GM18867 (cell line): ENCODE results near the gene PRKAR1B.

Experiments
- ATAC-seq: cut with Tn5 transposase; IDR thresholded peaks from one replicate; pipeline ENCODE4 v1.9.1; 2021; ENCODE audit warnings: mild to moderate bottlenecking, moderate library complexity; ENCODE audit not compliant: unreplicated experiment

PRKAR1B gene

DNA sequence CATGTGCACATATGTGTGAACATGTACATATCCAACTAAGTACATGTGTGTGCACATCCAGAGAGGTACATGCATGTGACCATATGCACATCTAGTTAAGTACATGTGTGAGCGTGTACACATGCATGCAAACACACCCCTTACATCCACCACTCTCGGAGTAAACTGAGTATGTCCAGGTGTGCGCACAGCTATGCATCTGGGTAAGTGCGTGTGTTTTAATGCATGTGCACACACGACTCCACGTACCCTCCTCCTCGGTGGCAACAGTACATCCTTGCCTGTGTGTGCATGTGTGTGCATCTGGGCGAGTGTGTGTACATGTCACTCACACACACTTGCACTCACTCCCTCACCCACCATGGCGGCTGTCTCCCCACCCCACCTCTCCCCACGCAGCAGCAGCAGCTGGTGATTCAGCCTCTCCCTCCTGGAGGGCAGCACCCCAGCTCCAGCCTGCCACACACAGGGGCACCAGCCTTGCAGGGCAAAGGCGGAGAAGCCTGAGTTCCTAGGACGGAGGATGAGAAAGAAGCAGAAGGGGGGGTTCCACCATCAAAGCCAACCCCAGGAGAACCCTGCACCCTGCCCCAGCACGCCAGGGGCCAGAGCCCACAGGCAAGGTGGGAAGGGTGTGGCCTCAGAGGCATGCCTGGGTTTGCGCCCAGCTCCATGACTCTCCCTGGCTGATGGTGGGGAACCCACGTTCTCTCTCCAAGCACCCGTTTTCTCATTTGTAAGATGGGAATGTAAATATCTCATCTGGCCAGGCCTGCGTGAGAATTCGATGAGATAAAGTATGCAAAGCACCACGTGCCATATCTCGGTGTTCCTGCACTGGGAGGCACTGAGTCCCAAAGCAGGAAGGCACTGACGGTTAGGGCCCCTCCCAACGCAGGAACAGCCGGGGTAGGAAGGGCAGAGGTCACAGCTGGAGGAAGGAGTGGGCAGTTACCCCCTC lies 28.3 kb downstream of the PRKAR1B start:
- no peak for ATAC-seq

DNA sequence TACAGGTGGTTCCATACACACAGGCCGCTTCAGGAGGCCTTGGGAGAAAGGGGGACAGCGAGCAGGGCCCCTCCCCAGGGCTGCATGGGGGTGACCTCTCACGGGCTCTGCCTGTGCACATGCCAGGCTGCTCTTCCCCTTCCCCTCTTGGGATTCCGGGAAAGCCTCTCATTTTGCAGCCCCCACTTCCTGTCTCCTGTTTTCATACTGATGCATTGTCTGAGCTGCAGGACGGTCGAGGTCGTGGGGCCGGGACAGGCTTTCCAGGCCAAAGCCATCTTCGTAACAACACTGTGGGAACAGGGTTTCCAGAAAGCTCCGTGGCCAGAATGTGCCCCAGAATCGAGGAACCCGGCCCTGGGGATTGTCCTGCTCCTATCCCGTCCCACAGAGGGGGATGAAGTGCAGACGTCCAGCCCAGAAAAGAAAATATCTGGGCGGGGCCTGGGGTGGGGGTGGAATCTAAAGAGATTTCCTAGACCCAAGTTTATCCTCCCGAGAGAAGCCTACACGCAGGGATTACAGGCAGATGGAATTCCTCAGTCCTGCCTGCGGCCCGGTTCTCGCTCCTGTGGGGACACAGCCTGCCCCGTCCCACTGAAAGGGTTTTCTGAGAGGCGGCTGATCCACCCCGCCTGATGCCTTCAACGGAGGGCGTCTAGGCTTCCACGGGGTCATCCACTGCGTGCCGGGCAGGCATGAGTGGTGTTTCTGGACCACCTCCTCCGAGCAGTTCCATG lies 30.1 kb downstream of the PRKAR1B start:
- ATAC-seq, result no peak

DNA sequence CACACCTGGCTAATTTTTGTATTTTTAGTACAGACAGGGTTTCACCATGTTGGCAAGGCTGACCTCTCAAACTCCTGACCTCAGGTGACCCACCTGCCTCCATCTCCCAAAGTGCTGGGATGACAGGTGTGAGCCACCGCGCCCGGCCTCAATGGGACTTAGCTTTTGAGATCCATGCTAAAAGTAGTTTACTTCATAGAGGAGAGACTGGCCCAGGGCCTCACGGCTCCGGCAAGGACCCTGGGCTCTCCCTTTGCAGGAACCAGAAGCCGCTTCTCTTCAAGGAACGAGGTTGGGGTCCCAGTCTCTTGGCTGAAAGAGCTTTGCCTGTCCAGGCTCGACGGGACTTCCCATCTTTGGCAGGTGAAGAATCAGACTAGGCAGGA lies 30.7 kb downstream of the PRKAR1B start:
- ATAC-seq, result no peak

DNA sequence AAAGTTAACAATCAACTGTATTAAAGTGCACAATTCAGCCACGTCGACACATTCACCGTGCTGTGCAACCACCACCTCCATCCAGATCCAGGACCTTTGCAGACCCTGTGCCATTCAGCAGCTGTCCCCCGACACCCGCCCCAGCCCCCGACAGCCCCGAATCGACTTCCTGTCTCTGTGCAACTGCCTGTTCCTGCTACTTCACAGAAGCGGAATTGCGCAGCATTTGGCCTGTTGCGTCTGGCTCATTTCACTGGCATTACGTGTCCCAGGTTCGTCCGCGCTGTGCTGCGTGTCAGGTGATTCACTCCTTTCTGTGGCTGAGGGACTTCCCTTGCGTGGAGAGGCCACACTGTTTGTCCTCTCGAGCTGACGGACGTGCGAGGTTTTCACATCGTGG lies 33.8 kb downstream of the PRKAR1B start:
- ATAC-seq, result no peak

DNA sequence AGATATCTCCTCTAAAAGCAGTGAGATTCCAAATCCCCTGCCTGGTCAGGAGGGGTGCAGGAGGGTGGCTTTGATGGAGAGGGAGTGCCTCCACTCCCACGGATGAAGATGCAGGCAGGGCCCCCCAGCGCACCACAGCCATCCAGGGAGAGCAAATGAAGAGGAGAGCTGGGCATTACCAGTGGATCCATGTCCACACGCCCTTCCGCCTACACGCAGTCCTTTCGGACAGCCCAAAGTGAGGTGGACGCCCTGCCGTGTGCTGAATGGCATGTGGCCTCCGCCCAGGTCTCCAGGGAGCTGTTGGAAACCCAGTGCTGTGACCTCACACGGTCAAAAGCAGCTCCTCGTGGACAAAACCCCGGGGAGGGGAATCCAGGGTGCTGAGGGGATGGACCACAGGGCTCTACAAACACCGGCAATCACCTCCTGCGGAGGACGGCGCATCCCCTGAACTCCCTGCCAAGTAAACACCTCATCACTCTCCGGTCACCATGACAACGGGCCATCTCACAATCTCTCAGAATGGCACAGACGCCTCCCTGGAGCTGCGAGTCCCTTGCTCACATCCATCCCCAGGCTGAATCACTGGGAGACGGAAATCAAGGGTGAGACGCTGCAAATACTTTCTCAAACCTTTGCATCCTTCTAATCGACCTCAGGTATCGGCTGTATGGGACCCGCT lies 35.6 kb downstream of the PRKAR1B start:
- ATAC-seq, result no peak

DNA sequence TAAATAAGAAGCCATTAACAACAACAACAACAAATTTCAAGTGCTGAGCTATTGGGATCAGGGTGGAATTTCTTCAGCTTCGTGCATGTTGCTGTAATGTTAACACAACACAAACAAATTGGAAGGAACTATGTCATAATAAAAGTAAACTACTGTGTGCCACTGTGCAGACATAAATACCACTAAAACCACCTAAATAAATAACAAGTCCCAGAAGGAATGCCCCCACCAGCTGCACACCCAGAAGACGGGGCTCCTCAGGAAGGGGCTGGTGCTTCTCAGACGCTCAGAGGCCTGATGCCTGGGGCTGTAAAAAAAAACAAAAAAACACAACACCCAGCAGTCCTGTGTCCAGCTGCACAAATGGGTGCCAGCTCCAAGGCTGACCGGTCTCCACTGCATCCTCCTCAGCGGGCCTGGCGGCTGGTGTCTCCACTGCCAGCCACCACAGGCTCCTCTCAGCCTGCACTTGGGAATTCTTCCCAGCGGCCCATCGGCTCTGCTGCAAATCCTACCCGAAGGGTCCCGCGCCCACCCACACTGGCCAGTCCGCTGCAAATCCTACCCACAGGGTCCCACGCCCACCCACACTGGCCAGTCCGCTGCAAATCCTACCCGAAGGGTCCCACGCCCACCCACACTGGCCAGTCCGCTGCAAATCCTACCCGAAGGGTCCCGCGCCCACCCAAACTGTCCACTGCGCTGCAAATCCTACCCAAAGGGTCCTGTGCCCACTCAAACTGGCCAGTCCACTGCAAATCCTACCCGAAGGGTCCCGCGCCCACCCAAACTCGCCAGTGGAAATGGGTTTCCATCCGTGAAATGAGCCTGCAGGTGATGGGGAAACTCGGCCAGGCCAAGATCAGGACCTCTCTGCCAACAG lies 36.4 kb downstream of the PRKAR1B start:
- ATAC-seq, result no peak

DNA sequence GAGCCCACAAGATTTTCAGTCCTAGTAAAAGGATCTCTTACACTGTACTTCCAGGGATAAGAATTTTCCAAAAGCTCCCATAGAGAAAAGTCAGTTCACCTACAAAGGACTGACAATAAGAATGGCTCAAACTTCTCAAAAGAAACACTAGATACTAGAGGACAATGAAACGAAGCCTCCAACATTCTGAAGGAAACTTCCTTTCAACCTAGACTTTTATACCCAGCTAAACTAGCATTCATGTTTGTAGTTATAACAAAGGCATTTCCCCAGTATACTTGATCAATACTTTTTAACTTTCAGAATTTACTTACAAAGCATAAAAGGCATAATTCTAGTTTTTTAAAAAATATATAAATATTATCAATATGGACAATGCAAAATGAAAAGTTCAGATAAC lies 41.5 kb downstream of the PRKAR1B start:
- no peak for ATAC-seq

DNA sequence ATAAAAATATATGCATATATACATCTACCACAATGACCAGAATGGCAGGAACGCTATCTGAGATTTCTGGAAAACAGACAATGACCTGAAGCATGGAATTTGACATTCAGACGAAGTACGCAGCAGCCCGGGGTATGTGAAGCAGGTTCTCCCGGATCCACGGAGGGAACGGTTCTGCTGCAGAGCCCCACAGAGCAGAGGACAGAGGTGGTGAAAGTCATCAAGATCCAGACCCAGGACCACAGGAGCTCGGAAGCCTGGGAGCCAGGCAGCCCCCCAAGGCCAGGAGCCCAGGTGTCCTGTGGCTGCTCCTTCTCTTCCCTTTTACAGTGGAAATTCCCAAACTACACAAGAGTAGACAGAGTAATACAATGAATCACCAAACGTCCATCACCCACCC lies 42.7 kb downstream of the PRKAR1B start:
- ATAC-seq, result no peak

DNA sequence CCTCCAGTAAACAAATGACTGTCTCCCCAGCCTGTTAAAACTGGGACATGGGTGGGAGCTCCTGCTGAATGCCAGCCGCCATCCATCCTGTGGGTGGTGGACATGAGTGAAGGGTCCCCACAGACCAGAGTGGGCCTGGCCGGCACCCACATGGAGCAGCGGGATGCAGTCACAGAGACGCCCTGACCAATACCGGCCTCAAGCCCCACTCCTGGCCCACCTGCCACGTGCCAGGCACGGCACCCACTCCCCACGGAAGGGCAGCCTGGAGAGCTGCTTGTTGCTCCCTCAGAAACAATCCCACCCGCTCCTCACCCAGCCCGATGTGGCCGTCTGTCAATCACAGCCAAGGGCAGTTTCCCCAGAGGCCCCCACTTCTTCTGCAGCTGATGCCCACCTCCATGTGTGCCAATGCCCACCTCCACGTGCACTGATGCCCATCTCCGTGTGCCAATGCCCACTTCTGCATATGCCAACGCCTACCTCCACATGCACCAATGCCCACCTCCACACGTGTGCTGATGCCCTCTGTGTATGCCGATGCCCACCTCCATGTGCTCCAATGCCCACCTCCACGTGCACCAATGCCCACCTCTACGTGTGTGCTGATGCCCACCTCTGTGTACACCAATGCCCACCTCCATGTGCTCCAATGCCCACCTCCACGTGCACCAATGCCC lies 43.4 kb downstream of the PRKAR1B start:
- no peak for ATAC-seq

DNA sequence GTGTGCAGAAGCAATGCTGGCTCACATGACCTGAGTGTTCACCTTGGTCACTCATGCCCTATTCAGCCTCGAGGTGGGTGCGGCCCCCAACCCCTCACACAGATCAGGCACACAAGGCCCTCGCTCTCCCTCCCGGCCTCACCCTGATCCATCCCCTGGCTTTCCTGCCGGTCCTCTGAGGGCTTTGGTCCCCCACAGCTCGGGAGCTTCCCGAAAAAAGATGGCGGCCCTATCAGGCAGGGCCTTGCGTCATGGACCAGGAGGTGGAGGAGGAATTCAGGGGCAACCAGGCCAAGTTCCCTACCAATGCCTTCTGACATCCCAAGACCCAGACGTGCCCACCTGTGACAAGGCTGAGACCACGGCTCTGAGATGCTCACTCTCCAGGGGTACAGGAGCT lies 44.3 kb downstream of the PRKAR1B start:
- no peak for ATAC-seq

DNA sequence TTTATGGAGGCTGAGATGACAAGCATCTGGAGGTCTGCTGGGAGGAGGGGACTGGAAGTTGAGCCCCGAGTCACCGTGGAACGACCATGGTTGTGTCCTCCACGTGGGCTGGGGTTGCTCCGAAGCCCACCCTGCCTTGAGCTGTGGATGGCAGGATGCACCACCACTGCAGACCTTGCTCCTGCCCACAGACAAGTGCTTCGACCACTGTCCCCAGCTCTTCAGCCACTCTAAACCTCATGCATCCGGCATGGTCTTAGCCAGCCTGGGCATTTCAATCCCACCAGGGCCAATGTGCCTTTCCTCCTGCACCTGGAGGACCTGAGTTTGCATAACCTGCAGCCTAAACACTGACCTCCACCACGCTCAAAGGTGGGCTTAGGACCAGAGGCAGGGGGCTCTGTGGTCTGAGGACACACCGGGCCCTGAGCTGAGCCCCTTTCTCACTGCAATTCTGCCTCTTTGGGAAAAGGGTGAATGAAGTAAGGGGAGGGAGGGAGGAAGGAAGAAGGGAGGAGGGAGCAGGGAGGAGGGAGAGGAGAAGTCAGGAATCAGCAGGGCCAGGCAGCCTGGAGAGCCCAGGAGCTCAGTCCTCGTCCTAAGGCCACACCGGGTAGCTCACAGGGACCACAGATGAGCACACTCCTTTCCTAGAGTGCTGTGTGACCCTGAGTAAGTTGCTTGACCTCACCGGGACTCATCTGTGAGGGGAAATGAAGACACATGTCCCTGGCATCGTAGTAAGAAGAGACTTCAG lies 45.4 kb downstream of the PRKAR1B start:
- ATAC-seq, result no peak

DNA sequence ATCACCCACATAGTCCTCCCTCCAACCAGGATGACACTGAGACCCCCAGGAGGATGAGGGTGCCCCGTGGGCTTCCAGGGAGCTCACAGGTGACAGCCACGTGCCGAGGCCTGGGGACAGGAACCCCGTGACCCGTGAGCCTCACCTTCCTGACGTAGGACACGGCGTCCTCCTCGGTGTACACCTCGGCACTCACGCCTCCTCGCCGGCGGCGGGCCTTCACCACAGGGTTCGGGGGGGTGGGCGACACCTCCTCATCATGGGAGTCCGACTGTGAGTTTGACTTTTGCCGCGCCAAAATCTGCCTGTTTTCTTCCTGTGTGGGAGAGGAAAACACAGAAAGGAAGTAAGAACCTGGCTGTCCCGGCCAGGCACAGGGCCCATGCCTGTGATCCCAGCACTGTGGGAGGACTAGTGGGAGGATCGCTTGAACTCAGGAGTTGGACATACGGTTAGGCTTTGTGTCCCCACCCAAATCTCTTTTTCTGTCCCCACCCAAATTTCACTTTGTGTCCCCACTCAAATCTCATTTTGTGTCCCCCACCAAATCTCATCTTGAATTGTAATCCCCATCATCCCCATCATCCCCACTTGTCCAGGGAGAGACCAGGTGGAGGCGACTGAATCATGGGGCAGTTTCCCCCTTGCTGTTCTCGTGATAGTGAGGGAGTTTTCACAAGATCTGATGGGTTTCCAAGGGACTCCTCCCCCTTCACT lies 46.5 kb downstream of the PRKAR1B start:
- no peak for ATAC-seq

DNA sequence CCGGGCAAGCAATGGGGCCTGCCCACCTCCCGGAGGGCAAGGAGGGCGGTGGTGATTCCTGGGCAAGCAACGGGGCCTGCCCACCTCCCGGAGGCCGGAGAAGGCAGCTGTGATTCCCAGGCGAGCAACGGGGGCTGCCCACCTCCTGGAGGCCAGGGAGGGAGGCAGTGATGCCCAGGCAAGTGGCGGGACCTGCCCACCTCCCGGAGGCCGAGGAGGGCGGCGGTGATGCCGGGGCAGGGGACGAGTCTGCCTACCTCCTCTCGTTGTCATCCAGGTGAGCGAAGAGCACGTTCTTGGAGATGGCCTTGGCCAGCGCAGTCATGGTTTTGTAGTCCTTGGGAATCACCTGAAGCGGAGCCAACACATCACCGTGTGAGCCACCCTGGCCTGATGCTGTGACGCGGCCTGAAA lies 50.1 kb downstream of the PRKAR1B start:
- ATAC-seq, result no peak

DNA sequence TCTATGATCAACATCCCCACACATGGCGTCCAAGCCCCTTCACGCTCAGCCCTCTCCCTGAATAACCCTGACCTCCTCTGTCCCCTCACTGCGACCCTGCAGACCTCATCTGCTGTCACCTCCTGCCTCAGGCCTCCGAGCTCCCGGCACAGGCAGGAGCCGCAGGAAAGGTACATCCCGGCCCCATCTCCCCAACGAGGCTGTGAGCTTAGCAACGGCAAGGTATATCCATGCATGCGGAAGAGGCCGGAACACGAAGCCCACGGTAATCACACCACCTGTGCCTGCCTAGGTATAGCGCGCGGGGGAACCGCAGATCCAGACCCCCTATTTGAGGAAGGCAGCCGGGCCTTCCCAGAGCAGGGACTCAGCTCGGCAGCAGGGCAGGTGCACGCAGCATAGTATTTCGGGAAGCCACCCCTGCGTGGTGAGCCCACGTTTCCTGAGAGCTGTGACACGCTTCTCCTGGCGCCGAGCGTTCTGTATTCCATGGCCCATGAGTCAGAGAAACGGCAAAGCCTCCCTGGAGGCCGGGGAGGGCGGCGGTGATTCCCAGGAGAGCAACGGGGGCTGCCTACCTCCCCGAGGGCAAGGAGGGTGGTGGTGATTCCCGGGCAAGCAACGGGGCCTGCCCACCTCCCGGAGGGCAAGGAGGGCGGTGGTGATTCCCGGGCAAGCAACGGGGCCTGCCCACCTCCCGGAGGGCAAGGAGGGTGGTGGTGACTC lies 50.7 kb downstream of the PRKAR1B start:
- no peak for ATAC-seq

DNA sequence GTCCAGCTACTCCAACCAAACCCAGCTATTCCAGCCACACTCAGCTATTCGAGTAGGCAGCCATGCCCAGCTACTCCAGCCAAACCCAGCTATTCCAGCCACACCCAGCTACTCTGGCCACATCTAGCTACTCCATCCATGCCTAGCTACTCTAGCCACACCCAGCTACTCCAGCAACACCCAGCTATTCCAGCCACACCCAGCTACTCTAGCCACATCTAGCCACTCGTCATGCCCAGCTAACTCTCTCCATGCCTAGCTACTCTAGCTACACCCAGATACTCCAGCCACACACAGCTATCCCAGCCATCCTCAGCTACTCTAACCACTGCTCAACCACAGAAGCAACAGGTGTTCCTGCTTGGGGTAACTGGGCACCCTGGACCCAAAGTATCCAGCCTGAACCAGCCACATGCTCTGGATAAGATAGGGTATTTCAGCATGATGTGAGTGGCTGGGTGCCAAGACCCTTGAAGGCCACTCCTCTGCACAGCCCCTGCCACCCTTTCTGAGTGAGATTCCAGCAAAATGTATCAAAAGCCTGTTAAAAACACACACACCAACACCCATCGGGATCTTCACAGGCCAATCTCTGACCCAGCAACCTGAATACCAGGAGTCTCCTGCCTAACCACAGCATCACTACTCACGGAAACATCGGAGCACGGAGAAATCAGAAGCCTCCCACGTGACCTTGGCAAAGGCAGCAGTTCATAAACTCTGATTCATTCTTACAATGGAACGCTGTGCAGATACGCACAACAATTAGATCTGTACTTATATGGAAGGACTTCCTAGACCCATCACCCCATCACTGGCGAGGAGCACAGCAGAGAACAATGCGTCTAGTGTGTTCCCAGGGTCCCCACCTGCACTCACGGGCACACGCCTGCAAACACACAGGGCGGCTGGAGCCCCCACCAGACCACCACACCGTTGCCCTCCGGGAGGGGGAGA lies 52.3 kb downstream of the PRKAR1B start:
- ATAC-seq, result no peak

DNA sequence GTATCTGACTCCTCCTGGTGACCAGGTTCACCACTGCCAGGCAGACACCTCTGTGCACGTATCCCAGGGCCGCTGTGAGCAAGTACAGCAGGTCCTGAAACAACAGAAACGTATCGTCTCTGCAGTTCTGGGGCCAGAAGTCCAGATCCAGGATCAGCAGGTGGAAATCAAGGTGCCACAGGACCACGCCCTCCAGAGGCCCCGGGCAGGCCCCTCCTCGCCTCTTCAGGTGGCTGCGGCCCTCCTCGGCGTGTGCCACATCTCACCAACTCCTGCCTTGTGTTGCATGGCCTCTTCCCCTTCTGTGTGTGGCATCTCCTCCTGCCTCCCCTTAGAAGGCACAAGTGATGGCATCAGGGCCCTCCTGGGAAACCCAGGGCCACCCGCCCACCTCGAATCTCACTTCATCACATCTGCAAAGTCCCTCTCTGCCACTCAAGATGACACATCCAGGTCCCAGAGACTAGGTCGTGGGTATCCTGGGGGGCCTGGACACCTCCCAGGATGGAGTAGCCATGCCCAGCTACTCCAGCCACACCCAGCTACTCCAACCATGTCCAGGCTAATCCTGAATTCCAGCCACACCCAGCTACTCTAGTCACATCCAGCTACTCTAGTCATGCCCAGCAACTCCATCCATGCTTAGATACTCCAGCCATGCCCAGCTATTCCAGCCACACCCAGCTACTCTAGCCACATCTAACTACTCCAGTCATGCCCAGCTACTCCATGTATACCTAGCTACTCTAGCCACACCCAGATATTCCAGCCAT lies 53.2 kb downstream of the PRKAR1B start:
- no peak for ATAC-seq
